Liver (tissue), 9 donors: Measurements from ENCODE around the gene KCNK3. TPM values are rescaled to one million over a fixed set of nuclear protein-coding genes. Genes with fewer than 3 reads are reported as not detected.
A peak's percentile ranks its signal among the peaks of the same experiment; 100 is the strongest.

Experiments used
- DNase-seq: peaks from one replicate; pipeline ENCODE4 v3.0.0-alpha.2; 2017; ENCODE audit warnings: low spot score
- H3K27ac ChIP-seq, 2 donors: one replicate each; pipeline ENCODE4 v1.7.0; 2013; ENCODE audit warnings: inconsistent platforms in 2 of 2, low read length in 2 of 2, control low read depth in 1 of 2, low read depth in 1 of 2, mild to moderate bottlenecking in 1 of 2
- H3K27me3 ChIP-seq, 4 donors: one replicate each; pipeline versions ENCODE4 v1.6.1 to v1.7.0; 2013; ENCODE audit warnings: low read length in 3 of 4, inconsistent platforms in 1 of 4, mild to moderate bottlenecking in 1 of 4, moderate library complexity in 1 of 4; ENCODE audit not compliant: control insufficient read depth in 4 of 4, insufficient read depth in 4 of 4
- H3K36me3 ChIP-seq, 4 donors: one replicate each; pipeline versions ENCODE4 v1.6.1 to v1.7.0; 2013; ENCODE audit warnings: low read length in 3 of 4, mild to moderate bottlenecking in 3 of 4, low read depth in 1 of 4, moderate library complexity in 1 of 4; ENCODE audit not compliant: control insufficient read depth in 4 of 4, insufficient read depth in 3 of 4
- H3K4me1 ChIP-seq, 4 donors: one replicate each; pipeline versions ENCODE4 v1.6.1 to v1.7.0; 2013; ENCODE audit warnings: low read length in 3 of 4, mild to moderate bottlenecking in 3 of 4, moderate library complexity in 1 of 4; ENCODE audit not compliant: control insufficient read depth in 4 of 4, insufficient read depth in 4 of 4
- H3K4me3 ChIP-seq, 3 donors: one replicate each; pipeline versions ENCODE4 v1.6.1 to v1.7.0; 2013; ENCODE audit warnings: low read length in 3 of 3, control low read depth in 1 of 3, low read depth in 1 of 3, mild to moderate bottlenecking in 1 of 3
- H3K9ac ChIP-seq, 2 donors: one replicate each; pipeline ENCODE4 v1.7.0; 2013; ENCODE audit warnings: low read length in 2 of 2, mild to moderate bottlenecking in 2 of 2, moderate library complexity in 2 of 2, control low read depth in 1 of 2, low read depth in 1 of 2
- H3K9me3 ChIP-seq, 4 donors: one replicate each; pipeline versions ENCODE4 v1.6.1 to v1.7.0; 2013; ENCODE audit warnings: low read length in 3 of 4; ENCODE audit not compliant: control insufficient read depth in 4 of 4
- EGR1 ChIP-seq, 2 donors: IDR thresholded peaks; 2 replicates each; pipeline ENCODE4 v1.6.1; 2016 to 2018; ENCODE audit warnings: antibody characterized with exemption in 2 of 2, low read depth in 2 of 2
- FOXA2 ChIP-seq: IDR thresholded peaks from 2 replicates; pipeline ENCODE4 v1.6.1; 2016; ENCODE audit warnings: antibody characterized with exemption
- GABPA ChIP-seq, 2 donors: IDR thresholded peaks in 1 of 2; conservative IDR thresholded peaks in 1 of 2; 2 replicates each; pipeline ENCODE4 v1.6.1; 2016; ENCODE audit warnings: antibody characterized with exemption in 2 of 2, mild to moderate bottlenecking in 1 of 2, moderate library complexity in 1 of 2
- HNF4A ChIP-seq, 2 donors: conservative IDR thresholded peaks; 2 replicates each; pipeline ENCODE4 v1.6.1; 2016; ENCODE audit warnings: antibody characterized with exemption in 2 of 2, mild to moderate bottlenecking in 2 of 2
- HNF4G ChIP-seq: IDR thresholded peaks from 2 replicates; pipeline ENCODE4 v1.6.1; 2016; ENCODE audit warnings: antibody characterized with exemption
- JUND ChIP-seq, 2 donors: IDR thresholded peaks; 2 replicates each; pipeline ENCODE4 v1.6.1; 2016; ENCODE audit warnings: antibody characterized with exemption in 2 of 2
- NR2F2 ChIP-seq: IDR thresholded peaks from 2 replicates; pipeline ENCODE4 v1.6.1; 2016; ENCODE audit warnings: antibody characterized with exemption
- RAD21 ChIP-seq, 2 donors: IDR thresholded peaks; 2 replicates each; pipeline ENCODE4 v1.6.1; 2016; ENCODE audit warnings: antibody characterized with exemption in 2 of 2, mild to moderate bottlenecking in 2 of 2
- RXRA ChIP-seq, 2 donors: IDR thresholded peaks; 2 replicates each; pipeline ENCODE4 v1.6.1; 2017 to 2018; ENCODE audit warnings: antibody characterized with exemption in 2 of 2, mild to moderate bottlenecking in 1 of 2
- SP1 ChIP-seq: IDR thresholded peaks from 2 replicates; pipeline ENCODE4 v1.6.1; 2018; ENCODE audit warnings: antibody characterized with exemption, mild to moderate bottlenecking
- TAF1 ChIP-seq: conservative IDR thresholded peaks from 2 replicates; pipeline ENCODE4 v1.6.1; 2016; ENCODE audit warnings: antibody characterized with exemption, mild to moderate bottlenecking
- YY1 ChIP-seq: IDR thresholded peaks from 2 replicates; pipeline ENCODE4 v1.6.1; 2016; ENCODE audit warnings: antibody characterized with exemption, mild to moderate bottlenecking
- WGBS: extraction: QIAGEN DNeasy Blood & Tissue Kit; methylation state at CpG from one replicate; pipeline ENCODE4 v1.1.7; 2013; 5-methylcytosine and 5-hydroxymethylcytosine counted together
- polyA plus RNA-seq, 2 donors: library from polyadenylated mRNA; stranded (reverse) in 1 of 2; unstranded in 1 of 2; fragments of 200-250 nt in 1 of 2; fragments of >200 nt in 1 of 2; fragmentation: Nextera tagmentation in 1 of 2; extraction: Ambion mirVana in 1 of 2; gene quantifications; one replicate each; pipeline versions ENCODE4 v1.2.1 to v1.2.3, GENCODE V29; 2013 to 2015
- total RNA-seq, 2 donors: library from RNA; depleted of rRNA; stranded (reverse); fragments of >200 nt; gene quantifications; one replicate each; pipeline ENCODE4 v1.2.3, GENCODE V29; 2014
- TF ChIP-seq, protein P1 (sequence below): IDR thresholded peaks from 2 replicates; pipeline ENCODE4 v1.6.1; 2016; ENCODE audit warnings: antibody characterized with exemption
- TF ChIP-seq, protein P2 (sequence below): IDR thresholded peaks from 2 replicates; pipeline ENCODE4 v1.6.1; 2016; ENCODE audit warnings: antibody characterized with exemption
- TF ChIP-seq, protein P3 (sequence below): IDR thresholded peaks from 2 replicates; pipeline ENCODE4 v1.6.1; 2016; ENCODE audit warnings: antibody characterized with exemption, mild to moderate bottlenecking
- TF ChIP-seq, protein P4 (sequence below): IDR thresholded peaks from 2 replicates; pipeline ENCODE4 v1.6.1; 2016; ENCODE audit warnings: antibody characterized with exemption
- donor health status: healthy.
- donor health status: healthy.
- donor health status: healthy.
- donor health status: healthy.
- donor health status: healthy.

The KCNK3 gene
- total and polyA plus RNA-seq, 4 donors, result 0.78 to 6.6 (median 2.6) TPM; not detected in 1

DNA sequence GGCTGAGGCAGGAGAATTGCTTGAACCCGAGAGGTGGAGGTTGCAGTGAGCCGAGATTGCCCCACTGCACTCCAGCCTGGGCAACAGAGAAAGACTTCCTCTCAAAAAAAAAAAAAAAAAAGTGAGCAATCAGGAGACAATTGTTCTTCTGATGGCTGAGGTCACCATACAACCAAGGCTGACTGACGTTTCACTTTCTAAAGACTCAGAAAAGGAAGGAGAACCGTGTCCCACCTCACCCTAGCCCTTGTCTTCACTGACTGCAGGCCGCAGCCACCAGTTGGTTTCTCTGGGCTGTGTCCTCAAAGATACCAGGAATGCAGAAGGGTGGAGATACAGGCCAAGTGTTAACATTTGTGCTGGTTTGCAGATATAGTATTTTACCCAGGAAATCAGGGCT lies 63.8 kb downstream of the KCNK3 start:
- no peak overlapping the region for H3K4me3 ChIP-seq
- DNase-seq, result no peak
- no peak for TF ChIP-seq HNF4A (conservative IDR thresholded peaks at IDR 0.05)
- no peak for TF ChIP-seq RXRA (IDR thresholded peaks at IDR 0.05)
- TF ChIP-seq SP1, result no peak
- TF ChIP-seq TAF1, result no peak
- no peak for TF ChIP-seq JUND (IDR thresholded peaks at IDR 0.05)
- no peak for TF ChIP-seq FOXA2
- no peak for TF ChIP-seq HNF4G
- TF ChIP-seq, protein P1, sequence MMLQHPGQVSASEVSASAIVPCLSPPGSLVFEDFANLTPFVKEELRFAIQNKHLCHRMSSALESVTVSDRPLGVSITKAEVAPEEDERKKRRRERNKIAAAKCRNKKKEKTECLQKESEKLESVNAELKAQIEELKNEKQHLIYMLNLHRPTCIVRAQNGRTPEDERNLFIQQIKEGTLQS, result no peak
- TF ChIP-seq, protein P2, sequence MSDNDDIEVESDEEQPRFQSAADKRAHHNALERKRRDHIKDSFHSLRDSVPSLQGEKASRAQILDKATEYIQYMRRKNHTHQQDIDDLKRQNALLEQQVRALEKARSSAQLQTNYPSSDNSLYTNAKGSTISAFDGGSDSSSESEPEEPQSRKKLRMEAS, result no peak
- TF ChIP-seq, protein P3, sequence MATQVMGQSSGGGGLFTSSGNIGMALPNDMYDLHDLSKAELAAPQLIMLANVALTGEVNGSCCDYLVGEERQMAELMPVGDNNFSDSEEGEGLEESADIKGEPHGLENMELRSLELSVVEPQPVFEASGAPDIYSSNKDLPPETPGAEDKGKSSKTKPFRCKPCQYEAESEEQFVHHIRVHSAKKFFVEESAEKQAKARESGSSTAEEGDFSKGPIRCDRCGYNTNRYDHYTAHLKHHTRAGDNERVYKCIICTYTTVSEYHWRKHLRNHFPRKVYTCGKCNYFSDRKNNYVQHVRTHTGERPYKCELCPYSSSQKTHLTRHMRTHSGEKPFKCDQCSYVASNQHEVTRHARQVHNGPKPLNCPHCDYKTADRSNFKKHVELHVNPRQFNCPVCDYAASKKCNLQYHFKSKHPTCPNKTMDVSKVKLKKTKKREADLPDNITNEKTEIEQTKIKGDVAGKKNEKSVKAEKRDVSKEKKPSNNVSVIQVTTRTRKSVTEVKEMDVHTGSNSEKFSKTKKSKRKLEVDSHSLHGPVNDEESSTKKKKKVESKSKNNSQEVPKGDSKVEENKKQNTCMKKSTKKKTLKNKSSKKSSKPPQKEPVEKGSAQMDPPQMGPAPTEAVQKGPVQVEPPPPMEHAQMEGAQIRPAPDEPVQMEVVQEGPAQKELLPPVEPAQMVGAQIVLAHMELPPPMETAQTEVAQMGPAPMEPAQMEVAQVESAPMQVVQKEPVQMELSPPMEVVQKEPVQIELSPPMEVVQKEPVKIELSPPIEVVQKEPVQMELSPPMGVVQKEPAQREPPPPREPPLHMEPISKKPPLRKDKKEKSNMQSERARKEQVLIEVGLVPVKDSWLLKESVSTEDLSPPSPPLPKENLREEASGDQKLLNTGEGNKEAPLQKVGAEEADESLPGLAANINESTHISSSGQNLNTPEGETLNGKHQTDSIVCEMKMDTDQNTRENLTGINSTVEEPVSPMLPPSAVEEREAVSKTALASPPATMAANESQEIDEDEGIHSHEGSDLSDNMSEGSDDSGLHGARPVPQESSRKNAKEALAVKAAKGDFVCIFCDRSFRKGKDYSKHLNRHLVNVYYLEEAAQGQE, result no peak
- no peak for TF ChIP-seq EGR1 (IDR thresholded peaks at IDR 0.05; ENCODE audit: low read depth in 2 of 2)
- no peak for TF ChIP-seq YY1
- TF ChIP-seq, protein P4, sequence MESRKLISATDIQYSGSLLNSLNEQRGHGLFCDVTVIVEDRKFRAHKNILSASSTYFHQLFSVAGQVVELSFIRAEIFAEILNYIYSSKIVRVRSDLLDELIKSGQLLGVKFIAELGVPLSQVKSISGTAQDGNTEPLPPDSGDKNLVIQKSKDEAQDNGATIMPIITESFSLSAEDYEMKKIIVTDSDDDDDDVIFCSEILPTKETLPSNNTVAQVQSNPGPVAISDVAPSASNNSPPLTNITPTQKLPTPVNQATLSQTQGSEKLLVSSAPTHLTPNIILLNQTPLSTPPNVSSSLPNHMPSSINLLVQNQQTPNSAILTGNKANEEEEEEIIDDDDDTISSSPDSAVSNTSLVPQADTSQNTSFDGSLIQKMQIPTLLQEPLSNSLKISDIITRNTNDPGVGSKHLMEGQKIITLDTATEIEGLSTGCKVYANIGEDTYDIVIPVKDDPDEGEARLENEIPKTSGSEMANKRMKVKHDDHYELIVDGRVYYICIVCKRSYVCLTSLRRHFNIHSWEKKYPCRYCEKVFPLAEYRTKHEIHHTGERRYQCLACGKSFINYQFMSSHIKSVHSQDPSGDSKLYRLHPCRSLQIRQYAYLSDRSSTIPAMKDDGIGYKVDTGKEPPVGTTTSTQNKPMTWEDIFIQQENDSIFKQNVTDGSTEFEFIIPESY, result no peak
- TF ChIP-seq GABPA (IDR thresholded peaks at IDR 0.05 in 1 of 2, conservative IDR thresholded peaks at IDR 0.05 in 1 of 2), result no peak

DNA sequence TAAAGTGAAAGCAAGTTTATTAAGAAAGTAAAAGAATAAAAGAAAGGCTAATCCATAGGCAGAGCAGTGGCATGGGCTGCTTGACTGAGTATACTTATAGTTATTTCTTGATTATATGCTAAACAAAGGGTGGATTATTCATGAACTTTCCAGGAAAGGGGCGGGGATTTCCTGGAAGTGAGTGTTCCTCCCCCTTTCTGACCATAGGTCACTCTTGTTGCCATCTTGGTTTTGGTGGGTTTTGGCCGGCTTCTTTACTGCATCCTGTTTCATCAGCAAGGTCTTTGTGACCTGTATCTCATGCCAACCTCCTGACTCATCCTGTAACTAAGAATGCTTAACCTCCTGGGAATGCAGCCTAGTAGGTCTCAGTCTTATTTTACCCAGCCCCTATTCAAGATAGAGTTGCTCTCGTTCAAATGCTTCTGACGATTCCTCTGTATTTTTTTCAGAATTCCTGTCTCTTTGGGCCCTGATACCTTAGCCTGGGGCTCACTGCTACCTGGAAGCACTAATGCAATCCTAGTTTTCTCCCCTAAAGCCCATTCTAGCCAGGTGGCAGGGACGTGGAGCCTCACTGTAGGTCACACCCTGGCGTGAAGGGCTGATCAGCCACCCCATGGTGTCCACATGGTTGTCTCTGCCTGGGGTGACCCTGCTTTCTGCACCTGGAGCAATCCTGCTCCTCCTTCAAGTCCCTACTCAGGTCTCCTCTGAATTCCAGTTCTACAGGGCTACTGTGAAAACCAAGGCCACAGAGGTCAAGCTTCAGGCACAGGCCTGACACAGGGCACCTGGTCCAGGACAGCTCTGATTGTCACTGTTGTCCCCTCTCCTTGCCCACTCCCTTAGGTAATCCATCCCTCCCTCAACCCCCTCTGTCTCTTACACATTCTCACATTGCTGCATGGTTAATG lies 65.6 kb downstream of the KCNK3 start:
- 72% methylated on average over 6 of the region's 6 CpGs for WGBS
- no peak for DNase-seq
- no peaks in the 10 kb centered on the region for H3K36me3 ChIP-seq
- no peak overlapping the region for H3K9ac ChIP-seq
- H3K27ac ChIP-seq, result peak overlapping the region; percentile 27 to 62
- H3K4me1 ChIP-seq, result peaks cover 0 to 6% (median 0%) of the 10 kb centered on the region in 4 donors
- H3K27me3 ChIP-seq, result no peaks in the 10 kb centered on the region
- H3K4me3 ChIP-seq, result no peak overlapping the region
- H3K9me3 ChIP-seq, result no peaks in the 10 kb centered on the region
- TF ChIP-seq JUND (IDR thresholded peaks at IDR 0.05) (peak; percentile 86 to 88), EGR1 (IDR thresholded peaks at IDR 0.05; ENCODE audit: low read depth in 2 of 2) (peak in 1 of 2 donors; percentile 18), GABPA (IDR thresholded peaks at IDR 0.05 in 1 of 2, conservative IDR thresholded peaks at IDR 0.05 in 1 of 2) (peak in 1 of 2 donors; percentile 32), YY1 (peak; percentile 61), HNF4G (peak; percentile 39), RAD21 (IDR thresholded peaks at IDR 0.05) (peak in 1 of 2 donors; percentile 9), TAF1 (no peak), FOXA2 (no peak), RXRA (IDR thresholded peaks at IDR 0.05) (peak; percentile 69 to 71), NR2F2 (peak; percentile 87), HNF4A (conservative IDR thresholded peaks at IDR 0.05) (peak; percentile 44 to 65)
- TF ChIP-seq, protein P1, result peak; percentile 81
- TF ChIP-seq, protein P3, result peak; percentile 25
- TF ChIP-seq, protein P4, result no peak

More for the DNA sequence above, 63.8 kb downstream of the KCNK3 start:
- no peaks in the 10 kb centered on the region for H3K36me3 ChIP-seq
- no peaks in the 10 kb centered on the region for H3K27me3 ChIP-seq
- peak overlapping the region in 1 of 2 donors; percentile 22 for H3K27ac ChIP-seq
- no peak overlapping the region for H3K9ac ChIP-seq
- H3K4me1 ChIP-seq, result peaks cover 0 to 6% (median 0%) of the 10 kb centered on the region in 4 donors
- H3K9me3 ChIP-seq, result no peaks in the 10 kb centered on the region
- 71% methylated on average over 5 of the region's 5 CpGs for WGBS
